Measurements from ENCODE around the gene ZNF697.
"Not testable (repeated sequence)": the region's sequence is repeated elsewhere in the genome, so short reads cannot be mapped to it uniquely, and the experiment has no call there.

Gene ZNF697

DNA sequence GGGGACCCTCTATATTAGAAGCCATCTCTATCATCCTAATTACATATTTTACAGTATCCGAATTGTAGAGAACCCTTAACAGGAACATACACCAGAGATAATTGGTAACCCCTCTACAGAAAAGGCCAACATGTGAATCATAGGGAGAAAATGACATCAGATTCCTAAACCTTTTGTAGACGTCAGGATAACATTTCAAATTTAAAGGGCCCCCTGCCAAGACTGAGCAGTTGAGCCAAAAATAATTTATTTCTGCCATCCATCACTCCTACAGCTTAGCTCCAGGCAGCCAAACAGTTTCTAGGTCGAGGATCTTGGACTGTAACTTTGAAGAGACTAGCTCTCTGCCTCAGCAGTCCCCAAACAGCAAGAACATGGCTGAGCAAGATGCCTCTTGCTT, 21.2 kb downstream of the ZNF697 start:
- no peak for DNase-seq

DNA sequence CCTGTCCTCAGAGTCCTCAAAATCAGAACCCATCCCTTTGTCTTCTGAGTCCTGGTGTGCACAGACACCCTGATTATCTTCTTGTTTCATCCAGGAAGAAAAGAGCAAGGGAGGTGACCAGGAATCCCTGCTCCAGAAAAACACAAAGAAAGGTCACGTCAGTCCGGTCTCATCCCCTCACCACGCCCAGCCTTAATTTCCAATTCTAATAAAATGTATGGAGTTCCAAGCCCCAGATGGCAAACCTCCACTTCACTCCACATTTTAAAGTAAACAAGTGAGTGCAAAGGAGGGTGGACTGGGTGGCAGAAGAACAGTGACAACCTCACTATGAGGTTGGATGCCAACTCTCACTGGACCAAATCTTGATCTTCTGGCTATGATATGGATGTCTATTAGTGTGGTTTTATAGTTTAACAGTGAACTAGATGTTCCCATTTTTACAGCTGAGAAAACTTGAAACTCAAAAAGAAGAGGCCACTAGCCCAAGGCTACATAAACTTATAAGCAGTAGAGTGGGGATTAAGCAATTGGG, 22.0 kb downstream of the ZNF697 start:
- no peak for DNase-seq

DNA sequence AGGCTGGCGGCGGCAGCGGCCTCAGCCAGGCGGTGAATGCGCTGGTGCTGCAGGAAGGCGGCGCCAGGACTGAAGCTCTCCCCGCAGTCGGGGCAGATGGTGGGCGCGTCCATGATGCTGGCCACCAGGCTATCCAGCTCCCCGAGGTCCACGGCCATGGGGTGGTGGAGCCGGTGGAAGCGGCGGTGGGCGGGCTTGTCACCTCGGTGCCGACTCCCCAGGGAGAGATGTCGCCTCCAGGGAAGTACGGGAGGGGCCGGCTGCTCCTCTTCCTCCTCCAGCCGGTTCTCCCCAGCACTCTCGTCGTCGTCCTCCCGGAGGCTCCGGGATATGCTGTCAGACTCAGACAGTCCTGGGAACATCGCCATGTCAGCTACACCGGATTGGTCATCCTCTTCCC, 24.4 kb downstream of the ZNF697 start:
- no peak for DNase-seq

DNA sequence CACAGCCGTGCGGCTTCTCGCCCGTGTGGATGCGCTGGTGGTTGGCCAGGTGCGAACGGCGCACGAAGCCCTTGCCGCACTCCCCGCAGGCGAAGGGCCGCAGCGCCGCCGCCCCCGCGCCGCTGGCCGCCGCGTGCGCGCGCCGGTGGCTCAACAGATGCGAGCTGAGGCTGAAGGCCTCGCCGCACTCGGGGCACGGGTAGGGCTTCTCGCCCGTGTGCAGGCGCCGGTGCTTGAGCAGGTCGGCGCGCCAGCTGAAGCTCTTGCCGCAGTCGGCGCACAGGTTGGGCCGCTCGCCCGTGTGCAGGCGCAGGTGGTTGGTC, 24.9 kb downstream of the ZNF697 start:
- no peak for DNase-seq

DNA sequence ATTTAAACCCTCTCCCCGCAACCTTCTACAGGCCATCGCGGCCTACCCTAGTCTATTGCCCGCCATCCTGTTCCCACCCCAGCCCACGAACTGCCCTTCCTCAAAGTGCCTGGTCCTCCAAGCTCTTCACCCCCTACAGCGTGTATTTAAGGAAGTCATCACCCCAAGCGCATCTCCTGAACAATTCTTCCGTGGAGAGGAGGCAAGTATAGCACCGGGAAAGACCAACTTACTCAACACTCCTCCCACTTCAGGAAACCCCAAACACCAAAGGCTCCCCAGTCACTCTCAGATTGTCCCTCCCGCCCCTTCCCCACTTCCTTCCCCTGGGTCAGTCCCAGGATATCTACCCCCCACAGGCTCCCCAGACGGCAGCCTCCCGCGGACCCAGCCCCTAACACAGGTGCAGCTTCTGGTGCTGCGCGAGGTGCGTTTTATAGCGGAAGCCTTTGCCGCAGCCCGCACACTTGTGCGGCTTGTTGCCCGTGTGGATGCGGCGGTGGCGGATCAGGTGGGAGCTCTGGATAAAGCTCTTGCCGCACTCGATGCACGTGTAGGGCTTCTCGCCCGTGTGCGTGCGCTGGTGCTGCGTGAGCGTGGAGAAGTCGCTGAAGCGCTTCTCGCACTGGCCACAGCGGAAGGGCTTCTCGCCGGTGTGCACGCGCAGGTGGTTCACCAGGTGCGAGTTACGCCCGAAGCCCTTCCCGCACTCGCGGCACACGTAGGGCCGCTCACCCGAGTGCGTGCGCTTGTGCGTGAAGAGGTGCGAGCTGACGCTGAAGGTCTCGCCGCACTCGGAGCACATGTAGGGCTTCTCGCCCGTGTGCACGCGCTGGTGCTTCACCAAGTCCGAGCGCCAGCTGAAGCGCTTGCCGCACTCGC, 25.5 kb downstream of the ZNF697 start:
- DNase-seq: no peak

DNA sequence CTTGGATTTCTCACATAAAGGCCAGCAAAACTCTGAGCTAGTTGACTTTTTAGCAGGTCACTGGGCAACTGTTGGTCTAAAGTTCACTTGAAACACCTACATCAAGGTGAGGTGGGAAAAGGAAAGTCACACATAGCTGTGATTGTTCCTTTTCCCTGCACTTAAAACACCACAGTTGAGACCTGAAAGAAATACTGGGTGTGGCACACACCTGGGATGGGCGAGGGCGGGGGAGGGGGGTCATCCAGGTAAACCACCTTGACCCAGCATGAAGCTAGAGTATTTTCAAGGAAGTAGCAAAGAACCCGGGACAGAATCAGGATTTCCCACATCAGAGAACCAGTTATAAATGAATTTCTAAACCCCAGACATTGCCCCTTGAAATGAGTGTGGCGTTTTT, 26.4 kb downstream of the ZNF697 start:
- DNase-seq: no peak

DNA sequence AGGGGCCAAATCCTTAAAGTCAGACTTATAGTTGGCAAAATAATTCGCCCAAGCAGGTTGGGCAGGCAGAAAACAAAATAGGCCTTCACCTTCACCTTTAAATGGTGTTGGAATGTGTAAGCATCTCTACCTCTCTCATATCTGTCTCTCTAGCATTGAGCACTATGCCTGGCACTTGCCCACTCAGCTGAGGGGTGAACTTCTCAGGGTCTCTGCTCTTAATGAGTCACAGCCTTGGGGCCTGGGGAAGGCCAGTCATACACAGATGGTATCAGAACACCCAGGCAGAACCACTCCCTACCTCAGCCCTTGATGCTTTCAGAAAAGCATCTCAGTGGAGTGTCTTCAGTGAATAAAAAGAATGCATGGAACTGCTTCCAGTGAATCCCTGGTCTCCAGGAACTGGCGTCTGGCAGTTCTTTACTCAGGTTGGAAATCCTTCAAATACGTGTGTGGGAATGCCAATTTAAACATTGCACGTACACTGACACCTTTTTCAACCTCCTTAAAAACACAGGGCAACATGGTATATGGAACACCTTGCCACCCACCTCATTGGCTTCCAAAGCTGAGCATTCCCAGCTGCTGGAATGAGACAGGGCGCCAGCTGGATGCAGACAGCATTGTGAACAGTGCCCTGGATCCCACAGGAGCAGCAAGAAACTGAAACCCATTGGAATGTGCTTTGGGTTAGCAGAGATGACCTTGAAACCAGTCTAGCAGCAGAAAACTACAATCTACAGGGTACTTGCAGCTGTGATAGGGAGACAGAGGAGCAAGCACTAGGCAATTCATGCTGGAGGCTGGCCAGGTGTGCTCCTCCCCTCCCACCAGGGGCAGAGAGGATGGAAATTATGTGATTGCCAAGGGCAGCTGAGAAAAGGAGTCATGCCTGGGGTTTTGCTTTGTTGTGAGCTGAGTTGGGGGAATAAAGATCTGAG, 30.0 kb downstream of the ZNF697 start:
- DNase-seq: no peak

DNA sequence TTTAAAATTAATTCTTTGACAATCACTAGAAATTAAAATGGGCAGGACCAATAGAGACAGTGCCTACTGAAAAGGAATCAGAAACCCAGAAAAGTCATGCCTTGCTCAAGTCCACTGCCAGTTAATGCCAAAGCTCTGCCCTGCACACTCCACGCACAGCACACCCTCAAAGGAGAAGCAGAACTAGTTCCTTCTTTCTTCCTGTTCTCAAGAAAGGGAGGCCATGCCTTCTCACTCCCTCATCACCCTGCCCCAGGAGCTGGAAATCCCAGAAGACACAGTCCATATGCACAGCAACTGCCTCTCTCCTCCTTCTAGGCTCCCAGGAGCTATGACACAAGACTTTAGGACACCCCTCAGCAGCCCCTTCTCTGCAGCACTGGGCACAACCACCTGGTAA, 31.3 kb downstream of the ZNF697 start:
- not testable (repeated sequence) for DNase-seq

DNA sequence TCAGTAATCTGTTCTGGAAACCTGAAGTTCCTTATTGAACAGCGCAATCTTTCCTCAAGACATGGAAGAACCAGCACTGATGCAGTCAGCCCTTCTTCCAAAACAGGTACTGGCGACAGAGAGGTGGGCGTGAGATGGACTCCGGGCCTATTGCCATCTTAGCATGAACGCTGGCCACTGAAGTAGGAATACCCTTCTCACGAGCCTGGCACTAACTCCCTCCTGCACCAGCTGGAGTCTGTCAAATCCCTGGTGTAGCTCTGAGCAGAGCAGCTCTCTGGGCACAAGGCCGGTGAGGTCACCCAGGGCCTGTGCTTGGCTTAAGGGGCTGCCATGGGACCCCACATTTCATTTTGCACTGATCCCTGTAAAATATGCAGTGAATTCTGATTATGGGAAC, 33.0 kb downstream of the ZNF697 start:
- not testable (repeated sequence) for DNase-seq

DNA sequence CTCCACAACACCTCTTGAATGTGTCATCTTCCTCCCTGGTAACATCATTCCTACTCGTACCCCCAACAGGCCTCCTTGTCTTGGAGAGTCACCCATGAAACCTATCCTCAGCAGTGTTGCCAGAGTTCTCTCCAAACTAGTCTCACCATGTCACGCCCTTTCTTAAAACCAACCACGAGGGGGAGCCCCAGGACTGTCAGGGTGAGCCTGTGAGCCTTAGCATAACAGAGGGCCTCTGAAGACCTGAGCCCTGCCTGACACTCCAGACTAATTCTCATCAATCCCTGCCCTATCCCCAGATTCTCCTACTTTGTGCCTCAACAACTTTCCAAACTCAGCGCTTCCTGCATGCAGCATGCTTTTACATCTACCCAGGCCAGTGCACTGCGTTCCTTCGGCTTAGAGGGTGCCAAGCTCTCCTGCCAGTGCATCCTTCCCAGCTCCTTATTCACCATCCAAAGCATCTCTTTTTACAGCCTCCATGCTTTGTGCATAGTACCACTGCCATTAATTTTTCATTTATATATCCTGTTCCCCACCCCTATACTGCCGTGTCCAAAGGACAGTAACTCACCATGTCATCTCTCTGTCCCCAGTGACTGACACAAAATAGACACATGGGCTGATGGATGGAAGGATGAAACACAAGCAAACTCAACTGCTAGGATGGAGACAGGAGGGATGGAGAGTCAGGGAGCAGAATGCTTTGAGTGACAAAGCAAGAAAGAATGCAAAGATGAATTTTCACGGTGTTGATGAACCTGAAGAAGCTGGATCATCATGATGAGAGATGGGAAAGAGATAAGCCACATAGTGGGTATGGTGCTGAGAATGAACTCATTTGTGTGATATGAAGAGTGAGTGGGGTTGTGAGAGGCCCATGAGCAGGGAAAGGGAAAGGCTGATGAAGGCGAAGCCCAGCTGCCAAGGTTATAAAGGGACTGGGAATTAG, 34.0 kb downstream of the ZNF697 start:
- peak; percentile 42 to 56 for DNase-seq

DNA sequence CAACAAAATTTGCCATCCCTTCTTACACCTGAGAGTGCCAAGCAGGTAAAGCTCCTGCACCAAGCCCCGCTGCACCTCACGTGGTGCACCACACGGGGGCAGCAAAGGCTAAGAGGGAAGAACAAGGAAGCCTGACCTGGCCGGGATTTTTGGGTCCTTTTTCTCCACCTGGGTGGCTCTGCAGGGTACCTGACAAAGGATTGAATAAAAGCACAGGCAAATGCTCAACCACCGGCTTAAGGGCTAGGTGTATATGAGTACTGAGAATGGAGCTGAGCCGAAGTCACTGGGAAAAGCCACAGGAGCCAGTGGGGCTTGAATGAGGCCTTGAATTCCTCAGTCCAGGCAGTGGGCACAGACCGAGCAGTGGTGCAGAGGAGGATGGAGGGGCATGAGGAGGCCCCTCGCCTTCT, 36.4 kb downstream of the ZNF697 start:
- peak; percentile 23 to 56 for DNase-seq

DNA sequence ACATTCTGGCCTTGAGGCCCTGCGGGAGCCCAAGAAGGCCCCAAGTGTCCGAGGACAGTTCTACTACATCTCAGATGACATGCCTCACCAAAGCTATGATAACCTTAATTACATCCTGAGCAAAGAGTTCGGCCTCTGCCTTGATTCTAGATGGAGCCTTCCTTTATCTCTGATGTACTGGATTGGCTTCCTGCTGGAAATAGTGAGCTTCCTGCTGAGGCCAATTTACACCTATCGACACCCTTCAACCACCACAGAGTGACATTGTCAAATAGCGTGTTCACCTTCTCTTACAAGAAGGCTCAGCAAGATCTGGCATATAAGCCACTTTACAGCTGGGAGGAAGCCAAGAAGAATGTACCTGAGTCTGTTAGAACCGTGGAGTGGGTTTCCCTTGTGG, 39.2 kb downstream of the ZNF697 start:
- not testable (repeated sequence) for DNase-seq

DNA sequence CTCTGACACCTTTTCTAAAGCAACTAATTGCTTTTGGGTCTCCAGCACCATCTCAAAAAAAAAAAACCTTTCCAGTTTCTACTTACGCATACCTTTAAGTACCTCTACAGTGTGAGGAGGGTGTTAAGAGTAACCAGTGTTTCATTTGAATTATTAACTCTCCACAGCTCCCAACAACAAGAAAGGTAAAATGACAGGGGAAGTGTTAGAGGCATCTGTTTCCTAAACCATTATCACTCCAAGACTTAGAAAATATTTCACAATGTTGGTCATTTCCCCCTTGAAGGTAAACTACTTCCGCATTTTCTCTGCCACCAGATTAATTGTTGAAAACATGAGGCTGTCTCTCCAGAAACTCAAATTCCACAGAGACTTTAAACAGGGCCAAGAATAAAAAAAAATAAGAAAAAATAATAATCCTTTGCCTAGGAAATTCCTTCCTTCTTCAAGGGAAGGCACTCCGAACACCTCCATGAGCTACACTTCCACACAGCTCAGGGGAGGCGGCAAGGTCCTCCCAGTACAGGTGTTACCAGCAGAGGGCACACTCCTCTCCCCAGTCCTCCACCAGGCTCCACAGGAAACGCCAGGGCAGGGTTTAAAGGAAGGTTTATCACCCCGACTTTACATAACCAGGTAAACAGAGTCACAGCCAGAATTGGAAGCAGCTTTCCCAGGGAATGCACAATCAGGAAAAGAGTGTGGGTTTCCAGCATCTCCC, 40.8 kb downstream of the ZNF697 start:
- not testable (repeated sequence) for DNase-seq

DNA sequence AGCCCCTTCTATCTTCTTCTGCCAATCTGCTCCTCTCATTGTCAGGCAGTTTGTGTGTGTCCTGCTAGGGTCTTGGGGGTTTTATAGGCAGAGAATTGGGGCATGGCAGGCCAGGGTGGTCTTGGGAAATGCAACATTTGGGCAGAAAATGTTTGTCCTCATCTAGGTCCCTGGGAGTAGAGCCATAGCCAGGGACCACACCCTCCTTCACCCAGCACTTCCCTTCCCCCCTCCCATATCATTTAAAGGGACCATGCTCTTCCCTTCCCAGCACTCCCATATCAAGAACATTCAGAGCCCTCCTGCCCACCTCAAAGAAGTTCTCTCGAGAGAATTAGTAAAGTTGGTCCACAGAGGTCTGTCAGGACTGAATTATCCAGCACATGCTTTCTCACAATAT, 41.7 kb downstream of the ZNF697 start:
- DNase-seq: no peak

DNA sequence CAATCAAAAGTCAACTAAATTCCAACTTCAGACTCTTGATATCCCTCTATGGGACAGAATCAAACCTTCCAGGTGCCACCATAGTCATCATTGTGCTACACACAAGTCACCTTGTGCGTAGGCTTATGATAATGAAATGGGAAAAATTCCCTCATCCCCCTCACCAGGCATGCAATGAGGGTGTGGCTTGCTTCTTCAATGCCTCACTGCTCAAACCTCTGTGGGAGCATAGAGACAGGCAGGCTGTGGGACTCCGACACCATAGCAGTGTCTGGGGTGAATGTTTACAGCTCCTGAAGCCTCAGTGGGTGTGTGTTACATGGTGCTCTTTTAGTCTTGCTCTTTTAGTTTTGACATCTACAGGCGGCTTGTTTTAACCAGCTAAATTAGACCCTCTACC, 42.4 kb downstream of the ZNF697 start:
- DNase-seq: no peak

DNA sequence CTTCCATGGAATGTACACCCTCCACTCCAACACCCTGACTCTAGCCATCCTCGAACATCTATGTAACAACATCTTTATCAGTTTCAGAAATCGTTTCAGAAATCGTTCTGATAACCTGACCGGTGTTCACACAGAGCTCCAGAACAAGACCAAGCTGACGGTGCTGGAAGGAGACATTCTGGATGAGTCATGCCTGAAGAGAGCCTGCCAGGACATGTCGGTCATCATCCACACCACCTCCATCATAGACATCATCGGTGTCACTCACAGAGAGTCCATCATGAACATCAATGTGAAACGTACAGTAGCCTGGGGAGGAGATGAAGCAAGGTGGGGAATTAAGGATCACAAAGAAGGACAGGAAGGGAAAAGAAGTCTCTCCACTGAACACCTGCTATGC, 43.0 kb downstream of the ZNF697 start:
- DNase-seq: not testable (repeated sequence)

DNA sequence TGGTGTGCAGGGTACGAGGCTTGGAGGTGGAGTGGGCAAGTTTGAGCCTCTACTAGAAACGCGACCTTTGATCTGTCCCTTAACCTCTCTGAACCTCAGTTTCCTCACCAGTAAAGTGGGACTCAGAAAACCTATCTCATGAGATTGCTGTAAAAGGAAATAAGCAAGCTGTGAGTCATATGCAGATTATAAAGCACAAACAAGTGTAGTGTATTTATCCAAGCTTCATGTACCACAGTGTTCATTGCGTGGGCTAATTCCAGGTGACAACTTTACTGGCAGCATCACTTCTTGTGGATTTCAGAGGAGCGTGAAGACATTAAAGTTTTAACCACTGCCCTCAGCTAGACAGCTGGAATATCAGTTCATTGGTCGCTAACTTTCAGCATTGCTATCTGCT, 44.4 kb downstream of the ZNF697 start:
- DNase-seq: no peak

DNA sequence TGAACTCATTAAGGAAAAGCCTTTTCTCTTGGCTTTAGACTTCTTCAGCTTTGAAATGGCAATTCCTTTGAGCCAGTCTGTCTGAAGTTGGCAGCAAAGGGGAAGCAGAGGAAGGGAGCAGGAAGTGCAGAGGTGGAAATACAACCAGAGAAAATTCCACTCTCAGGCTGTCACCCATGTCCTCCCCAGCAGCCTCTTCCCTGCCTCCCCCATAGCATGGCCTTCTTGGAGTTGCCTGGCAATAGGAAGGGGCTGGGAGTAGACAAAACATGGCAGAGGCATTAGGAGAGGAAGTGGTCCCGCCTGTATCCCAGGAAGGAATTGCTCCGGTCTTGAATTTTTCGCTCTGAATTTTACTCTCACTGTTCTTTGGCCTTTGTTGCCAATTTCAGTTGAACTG, 44.8 kb downstream of the ZNF697 start:
- not testable (repeated sequence) for DNase-seq

DNA sequence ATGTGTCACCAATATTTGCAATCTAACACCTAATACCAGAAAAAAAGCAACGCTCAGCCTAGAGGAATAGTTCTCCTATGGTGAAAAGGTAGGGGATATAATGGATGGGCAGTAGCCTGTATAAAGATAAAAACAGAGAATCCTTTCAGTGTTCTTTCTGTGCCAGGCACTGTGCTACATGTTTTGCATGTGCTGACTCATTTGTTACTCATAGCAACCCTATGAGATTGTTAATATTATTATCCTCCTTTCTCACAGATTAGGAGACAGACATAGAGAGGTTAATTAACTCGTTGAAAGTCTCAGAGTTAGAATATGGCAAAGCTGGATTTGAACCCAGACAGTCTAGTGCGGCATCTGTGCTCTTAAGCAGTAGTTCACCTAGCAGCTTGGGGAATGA, 45.3 kb downstream of the ZNF697 start:
- DNase-seq: not testable (repeated sequence)

DNA sequence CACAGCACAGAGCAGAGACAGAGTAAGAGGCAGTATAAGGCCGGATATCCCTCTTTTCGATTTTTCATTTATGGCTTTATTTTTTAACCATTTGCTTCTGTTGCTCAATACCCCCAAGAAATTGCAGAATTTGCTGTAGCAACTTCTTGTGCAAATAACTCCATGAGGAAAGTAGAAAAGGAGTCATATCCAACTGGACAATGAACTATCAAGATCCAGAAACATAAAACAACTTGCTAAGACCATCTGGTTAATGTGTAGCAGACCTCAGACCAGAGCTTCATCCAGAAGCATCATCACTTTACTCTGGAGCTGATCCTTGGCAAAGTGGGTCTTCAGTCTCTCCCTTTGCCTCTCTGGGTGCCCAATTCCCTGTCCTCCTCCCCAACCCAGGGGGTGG, 45.9 kb downstream of the ZNF697 start:
- no peak for DNase-seq

DNA sequence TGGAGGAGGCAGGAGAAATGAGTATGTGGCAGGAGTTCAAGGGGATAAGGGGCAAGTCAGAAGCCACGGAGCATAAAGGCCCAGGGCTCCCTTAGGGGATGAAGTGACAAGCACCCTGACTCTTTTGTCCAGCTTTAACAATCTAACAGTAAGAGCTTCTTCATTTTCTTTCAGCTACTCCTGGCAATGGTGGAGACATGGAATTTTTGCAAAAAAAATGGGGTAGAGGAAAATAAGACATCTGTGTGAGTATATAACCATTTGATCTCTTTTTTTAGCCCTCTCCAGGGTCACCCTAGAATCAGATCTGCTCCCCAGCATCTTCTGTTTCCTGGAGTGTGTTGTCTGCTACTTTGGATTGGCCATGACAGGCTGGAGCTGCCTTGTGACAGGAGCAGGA, 47.1 kb downstream of the ZNF697 start:
- DNase-seq: no peak

DNA sequence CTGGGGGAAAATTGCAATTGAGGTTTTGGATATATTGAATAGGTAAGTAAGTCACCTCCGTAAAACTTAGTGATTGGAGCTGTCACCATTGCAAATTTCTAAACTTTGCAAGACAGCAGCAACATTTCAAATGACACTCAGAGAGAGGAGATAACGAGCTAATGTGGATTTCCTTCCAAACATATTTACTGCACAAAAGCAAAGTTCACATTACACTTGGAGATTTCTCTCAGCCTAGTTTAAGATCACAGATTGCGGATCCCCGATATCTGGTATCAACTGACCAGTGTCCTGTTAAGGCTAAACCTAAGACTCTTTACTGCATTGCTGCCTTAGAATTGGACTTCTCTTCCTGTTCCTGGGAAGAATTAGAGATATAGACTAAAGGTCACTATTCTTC, 47.5 kb downstream of the ZNF697 start:
- DNase-seq: no peak

Data from stimulated activated CD4-positive, alpha-beta T cell treated with anti-CD3 and anti-CD28 coated beads, Interleukin-4, amount 100 ng/mL, for 4 hours (primary cell).